Astrocyte of the spinal cord (primary cell): ENCODE data around the gene CDRT4.

ENCODE experiments used
- DNase-seq: peaks from one replicate; pipeline ENCODE4 v3.0.0; 2011; ENCODE audit warnings: low read depth, low spot score
- H3K4me3 ChIP-seq: 2 replicates; pipeline ENCODE4 v1.5.1; 2011; ENCODE audit warnings: low read depth, mild to moderate bottlenecking, low read length, moderate library complexity
- in situ Hi-C: cut with HindIII; loops from 2 replicates; pipeline ENCODE4 v1.10.0; 2017; ENCODE audit warnings: low sequenced_read_pairs
- TF ChIP-seq, protein P1 (sequence below): IDR thresholded peaks from 2 replicates; pipeline ENCODE4 v1.5.1; 2012; ENCODE audit warnings: low read depth, mild to moderate bottlenecking, low read length, inconsistent platforms

CDRT4 gene

DNA sequence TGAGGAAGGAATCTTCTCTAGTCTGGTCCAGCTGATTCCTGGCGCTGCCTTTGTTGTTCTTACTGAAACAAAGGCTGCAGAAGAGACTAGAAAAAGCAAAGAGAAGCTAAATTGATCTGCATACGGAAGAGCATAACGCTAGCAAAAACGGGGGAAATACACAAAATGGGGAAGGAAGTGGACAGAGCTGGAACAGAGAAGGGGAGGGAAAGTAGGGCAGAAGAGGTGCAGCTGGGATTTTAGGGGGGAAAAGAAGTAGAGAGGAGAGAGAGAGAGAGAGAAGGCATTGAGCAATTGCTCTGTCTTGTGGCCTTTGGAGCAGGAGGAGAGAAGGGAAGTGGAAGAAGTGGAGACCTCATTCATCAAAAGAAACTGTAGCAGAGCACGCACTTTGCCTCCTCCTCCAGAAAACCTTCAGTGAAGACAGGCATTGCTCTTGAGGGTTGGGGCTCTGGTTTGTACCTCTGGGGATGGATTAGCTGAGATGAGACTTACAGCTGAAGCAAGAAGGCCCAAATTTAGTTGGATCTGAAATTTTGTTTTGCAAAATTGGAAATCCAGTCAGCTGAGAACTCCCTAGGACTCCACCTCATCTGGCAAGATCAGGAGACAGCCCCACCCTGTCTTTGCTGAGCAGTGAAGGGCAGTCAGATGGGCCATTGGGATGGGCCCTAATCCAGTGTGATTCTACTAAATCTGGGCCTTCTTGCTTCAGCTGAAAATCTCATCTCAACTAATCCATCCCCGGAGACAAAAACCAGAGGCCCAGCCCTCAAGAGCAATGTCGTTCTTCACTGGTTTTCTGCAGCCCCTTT is 55.8 kb downstream of the CDRT4 start:
- no peak overlapping the region for H3K4me3 ChIP-seq
- in situ Hi-C loops = no loop called here
- DNase-seq = no peak
- TF ChIP-seq, protein P1, sequence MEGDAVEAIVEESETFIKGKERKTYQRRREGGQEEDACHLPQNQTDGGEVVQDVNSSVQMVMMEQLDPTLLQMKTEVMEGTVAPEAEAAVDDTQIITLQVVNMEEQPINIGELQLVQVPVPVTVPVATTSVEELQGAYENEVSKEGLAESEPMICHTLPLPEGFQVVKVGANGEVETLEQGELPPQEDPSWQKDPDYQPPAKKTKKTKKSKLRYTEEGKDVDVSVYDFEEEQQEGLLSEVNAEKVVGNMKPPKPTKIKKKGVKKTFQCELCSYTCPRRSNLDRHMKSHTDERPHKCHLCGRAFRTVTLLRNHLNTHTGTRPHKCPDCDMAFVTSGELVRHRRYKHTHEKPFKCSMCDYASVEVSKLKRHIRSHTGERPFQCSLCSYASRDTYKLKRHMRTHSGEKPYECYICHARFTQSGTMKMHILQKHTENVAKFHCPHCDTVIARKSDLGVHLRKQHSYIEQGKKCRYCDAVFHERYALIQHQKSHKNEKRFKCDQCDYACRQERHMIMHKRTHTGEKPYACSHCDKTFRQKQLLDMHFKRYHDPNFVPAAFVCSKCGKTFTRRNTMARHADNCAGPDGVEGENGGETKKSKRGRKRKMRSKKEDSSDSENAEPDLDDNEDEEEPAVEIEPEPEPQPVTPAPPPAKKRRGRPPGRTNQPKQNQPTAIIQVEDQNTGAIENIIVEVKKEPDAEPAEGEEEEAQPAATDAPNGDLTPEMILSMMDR = no peak

DNA sequence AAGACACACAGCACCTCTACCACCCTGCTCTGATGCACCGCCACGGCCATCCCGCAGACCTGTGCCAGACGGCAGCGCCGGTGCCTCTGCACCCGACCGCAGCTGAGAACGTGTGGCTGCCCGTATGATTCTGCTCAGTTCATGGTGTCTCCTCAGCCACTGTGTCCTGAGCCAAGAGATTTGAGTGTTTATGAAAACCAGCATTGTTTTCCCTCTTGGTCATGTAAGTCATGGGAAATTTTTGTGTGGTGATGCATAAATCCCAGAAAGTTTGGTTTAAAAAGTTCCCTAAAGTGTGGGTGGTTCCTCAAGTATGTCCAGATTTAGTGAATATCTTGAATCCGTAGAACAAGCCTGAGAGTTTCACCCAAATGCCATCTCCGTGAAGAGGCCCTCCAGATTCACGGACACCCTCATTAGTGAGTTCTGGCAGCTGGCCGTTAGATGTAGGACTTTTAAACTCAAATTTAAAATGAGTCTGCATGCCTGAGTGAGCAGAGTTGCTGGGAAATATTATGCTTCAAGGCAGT is 57.6 kb downstream of the CDRT4 start:
- TF ChIP-seq, protein P1 = no peak
- H3K4me3 ChIP-seq = no peak overlapping the region
- in situ Hi-C loops = no loop called here
- DNase-seq = peak; percentile 89

DNA sequence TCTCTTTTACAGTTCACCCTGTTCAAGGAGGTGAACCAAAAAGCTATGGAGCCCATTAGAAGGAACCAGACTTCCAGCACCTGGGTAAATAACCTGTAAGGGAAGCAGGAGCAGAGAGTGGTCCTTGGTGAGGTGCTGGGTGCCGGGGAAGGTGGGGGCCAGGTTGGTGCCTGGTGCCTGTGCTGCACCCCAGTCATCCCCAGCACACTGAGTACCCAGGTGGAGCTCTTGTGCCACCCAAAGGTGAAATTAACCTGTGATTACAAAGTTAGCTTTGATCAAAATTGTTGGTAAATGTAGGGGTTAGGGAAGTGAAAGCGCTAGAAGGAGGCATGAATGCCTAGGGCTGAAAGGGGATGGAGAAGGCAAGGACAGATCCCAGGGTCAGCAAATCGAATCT is 58.6 kb downstream of the CDRT4 start:
- in situ Hi-C loops = no loop called here
- no peak overlapping the region for H3K4me3 ChIP-seq
- DNase-seq = no peak
- TF ChIP-seq, protein P1 = no peak

DNA sequence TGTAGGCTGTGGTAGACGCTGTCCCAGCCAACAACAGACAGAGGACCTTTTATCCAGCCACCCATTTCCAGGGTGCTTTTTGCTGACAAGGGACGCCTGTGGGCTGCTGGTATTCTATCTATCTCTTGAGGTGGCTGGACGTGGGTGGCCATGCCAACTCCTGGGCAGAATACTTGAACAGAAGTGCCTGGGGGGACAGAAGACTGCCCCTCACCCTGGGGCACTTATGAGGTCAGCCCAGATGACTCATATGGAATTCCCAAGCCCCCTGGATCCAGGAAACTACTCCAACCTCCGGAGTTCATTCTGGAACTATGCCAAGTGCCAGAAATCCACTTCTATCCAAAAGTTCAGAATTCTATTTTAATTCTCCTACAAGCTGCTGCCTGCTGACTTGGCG is 61.3 kb downstream of the CDRT4 start:
- TF ChIP-seq, protein P1 = no peak
- no peak for DNase-seq
- no peak overlapping the region for H3K4me3 ChIP-seq
- in situ Hi-C loops = no loop called here

DNA sequence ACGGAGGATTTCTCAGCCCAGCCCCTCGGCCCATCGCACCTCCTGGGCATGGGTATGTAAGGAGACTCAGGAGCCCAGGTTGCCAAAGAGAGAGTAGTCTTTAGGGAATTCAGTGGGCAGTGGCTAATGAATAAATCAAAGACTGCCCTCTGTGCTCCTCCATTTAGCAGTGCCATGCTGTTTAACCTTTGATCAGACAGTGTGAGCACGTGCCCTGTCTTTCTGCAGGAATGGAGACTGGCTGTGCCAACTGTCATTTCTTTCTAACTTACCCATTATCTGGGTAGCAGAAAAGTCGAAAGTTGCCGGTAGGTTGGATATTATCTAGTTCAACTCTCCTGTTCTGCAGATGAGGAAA is 62.4 kb downstream of the CDRT4 start:
- no peak for DNase-seq
- in situ Hi-C loops = no loop called here
- H3K4me3 ChIP-seq = no peak overlapping the region
- TF ChIP-seq, protein P1 = no peak

DNA sequence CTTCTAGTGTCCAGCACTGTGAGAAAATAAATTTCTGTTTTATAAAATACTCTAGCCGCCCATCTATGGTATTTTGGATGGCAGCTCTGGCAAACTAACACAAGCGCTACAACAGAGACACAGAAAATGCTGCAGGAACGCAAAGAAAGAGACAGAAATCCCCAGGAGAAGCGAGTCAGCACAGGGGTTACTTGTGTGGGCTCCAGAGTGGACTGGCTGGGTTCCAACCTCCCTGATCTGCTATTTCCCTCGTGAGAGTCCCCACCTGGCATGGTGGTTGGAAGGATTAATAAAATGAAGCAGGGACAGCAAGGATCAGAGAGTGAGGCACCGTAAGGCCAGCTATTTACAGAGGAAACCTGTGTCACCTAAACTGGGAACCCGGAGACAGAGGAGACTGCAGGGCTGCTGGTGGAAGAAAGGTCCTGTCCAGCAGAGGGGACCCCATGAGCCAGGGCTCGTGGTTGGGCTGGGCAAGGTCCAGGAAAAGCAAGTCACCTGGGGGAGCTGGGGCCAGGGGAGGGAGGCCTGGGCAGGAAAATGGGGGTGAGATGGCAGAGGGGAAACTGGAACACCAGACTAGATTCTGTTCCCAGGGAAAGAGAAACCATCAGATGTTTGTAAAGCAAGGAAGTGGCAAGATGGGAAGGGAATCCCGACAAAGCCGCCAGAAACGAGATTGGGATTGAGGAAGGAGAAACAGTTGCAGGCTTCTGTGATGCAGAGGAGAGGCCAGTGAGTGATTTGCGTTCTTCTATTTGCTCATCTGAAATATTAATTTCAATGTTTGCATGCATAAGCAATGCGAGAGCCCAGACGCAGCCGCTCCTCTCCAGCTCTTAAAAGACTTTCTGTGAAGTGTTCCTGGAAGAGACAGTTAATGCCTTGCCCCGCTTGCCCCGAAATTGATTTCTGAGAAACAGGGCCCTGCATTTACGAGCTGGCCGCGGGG is 63.0 kb downstream of the CDRT4 start:
- in situ Hi-C loops = no loop called here
- H3K4me3 ChIP-seq = no peak overlapping the region
- DNase-seq = peak; percentile 19
- TF ChIP-seq, protein P1 = no peak
